Measurements from ENCODE around the gene LKAAEAR1.
"Not testable (repeated sequence)": the region's sequence is repeated elsewhere in the genome, so short reads cannot be mapped to it uniquely, and the experiment has no call there.

GRCh38 chr20:64087226-64087825 is 3.1 kb upstream of the LKAAEAR1 start:
- TF ChIP-seq CTCF (IDR thresholded peaks at IDR 0.05; ENCODE audit: poor library complexity); EZH2phosphoT487 (IDR thresholded peaks at IDR 0.05; ENCODE audit: low read depth, severe bottlenecking, unreplicated experiment): not testable (repeated sequence)

Measured in hepatocyte (in vitro differentiated cells).